Measurements from ENCODE around the gene GZMA.

Gene GZMA

GRCh38 chr5:55113327-55113726, 10.9 kb downstream of the GZMA start:
- DNase-seq: no peak

GRCh38 chr5:55114061-55114460, 11.6 kb downstream of the GZMA start:
- DNase-seq: no peak

- no peak for DNase-seq
Observed at GRCh38 chr5:55123365-55123764, 20.9 kb downstream of the GZMA start.

- DNase-seq: no peak
Observed at GRCh38 chr5:55134053-55134722, 31.7 kb downstream of the GZMA start.

GRCh38 chr5:55136521-55136920, 34.1 kb downstream of the GZMA start:
- DNase-seq: no peak

GRCh38 chr5:55140908-55141665, 38.6 kb downstream of the GZMA start:
- DNase-seq: no peak

GRCh38 chr5:55141945-55142690, 39.7 kb downstream of the GZMA start:
- no peak for DNase-seq

GRCh38 chr5:55143624-55144023, 41.2 kb downstream of the GZMA start:
- DNase-seq: no peak

GRCh38 chr5:55146080-55146479, 43.6 kb downstream of the GZMA start:
- DNase-seq: no peak

GRCh38 chr5:55146543-55147151, 44.2 kb downstream of the GZMA start:
- DNase-seq: peak; percentile 69

GRCh38 chr5:55149308-55149795, 46.9 kb downstream of the GZMA start:
- DNase-seq: no peak

GRCh38 chr5:55151923-55152842, 49.7 kb downstream of the GZMA start:
- no peak for DNase-seq

- no peak for DNase-seq
Observed at GRCh38 chr5:55154873-55155272, 52.4 kb downstream of the GZMA start.
